Activated T-helper 9 cell treated with anti-CD3 and anti-CD28 coated beads, Interleukin-2, amount 50 U/mL, for 16 hours (primary cell): ENCODE measurements around the gene PLD2.

Experiments
- DNase-seq: peaks from one replicate; pipeline ENCODE4 v3.0.0-alpha.2; 2020; ENCODE audit warnings: low read depth

Gene PLD2

GRCh38 chr17:4806777-4807604 is at the start of gene PLD2:
TSS of gene PLD2 (plus strand) at chr17:4807152. CDS start at chr17:4807773, 621 bp downstream.
- peak; percentile 84 for DNase-seq

GRCh38 chr17:4759776-4760236 is 47.1 kb upstream of the PLD2 start:
- DNase-seq: no peak

- DNase-seq: no peak
These were observed 42.4 kb upstream of the PLD2 start for GRCh38 chr17:4764595-4764994.

GRCh38 chr17:4766201-4766600 is 40.8 kb upstream of the PLD2 start:
- no peak for DNase-seq

GRCh38 chr17:4766723-4767122 is 40.2 kb upstream of the PLD2 start:
- no peak for DNase-seq

- no peak for DNase-seq
These were observed 38.7 kb upstream of the PLD2 start for GRCh38 chr17:4768298-4768697.

- DNase-seq: no peak
These were observed 37.3 kb upstream of the PLD2 start for GRCh38 chr17:4769628-4770027.

GRCh38 chr17:4771519-4772234 is 35.3 kb upstream of the PLD2 start, which contains the start of gene TM4SF5:
TSS of gene TM4SF5 (plus strand) at chr17:4771886. CDS start at chr17:4771923, 37 bp downstream.
- no peak for DNase-seq

- no peak for DNase-seq
These were observed 34.7 kb upstream of the PLD2 start for GRCh38 chr17:4772235-4772613.

- no peak for DNase-seq
These were observed 28.8 kb upstream of the PLD2 start for GRCh38 chr17:4777969-4778760.

- DNase-seq: no peak
These were observed 26.5 kb upstream of the PLD2 start for GRCh38 chr17:4780325-4780955.

- no peak for DNase-seq
These were observed 24.3 kb upstream of the PLD2 start for GRCh38 chr17:4782652-4783051.

- no peak for DNase-seq
These were observed 21.4 kb upstream of the PLD2 start for GRCh38 chr17:4785311-4786105.

- no peak for DNase-seq
These were observed 20.8 kb upstream of the PLD2 start, which contains the start of gene VMO1 for GRCh38 chr17:4786106-4786511. TSS of gene VMO1 (minus strand) at chr17:4786364. CDS start at chr17:4786352, 12 bp downstream.

- no peak for DNase-seq
These were observed 20.4 kb upstream of the PLD2 start for GRCh38 chr17:4786516-4786915.

GRCh38 chr17:4788159-4788806 is 18.7 kb upstream of the PLD2 start:
- no peak for DNase-seq

GRCh38 chr17:4788807-4789700 is 17.9 kb upstream of the PLD2 start, which contains the start of gene GLTPD2:
TSS of gene GLTPD2 (plus strand) at chr17:4788964. CDS start at chr17:4789012, 48 bp downstream.
- DNase-seq: no peak

GRCh38 chr17:4789701-4789950 is 17.3 kb upstream of the PLD2 start:
- no peak for DNase-seq

- DNase-seq: peak; percentile 71
These were observed 16.8 kb upstream of the PLD2 start for GRCh38 chr17:4789951-4790704.
